Measurements from ENCODE around the gene NAA25. TPM values are rescaled to one million over a fixed set of nuclear protein-coding genes. Genes with fewer than 3 reads are reported as not detected.

NAA25 gene
- total RNA-seq, 1 donor from 2014 or later, result 62.1 TPM

- no peak overlapping the region for H3K27ac Mint-ChIP-seq
- H3K27me3 Mint-ChIP-seq, result no peaks in the 10 kb centered on the region
- H3K9me3 Mint-ChIP-seq, result no peaks in the 10 kb centered on the region
- H3K36me3 Mint-ChIP-seq (ENCODE audit: low read depth), result peaks cover 7% of the 10 kb centered on the region
- no peak overlapping the region for H3K4me3 Mint-ChIP-seq
- DNase-seq, result no peak
- intact Hi-C loops (cut with micrococcal nuclease), result no loop called here
- peaks cover 10% of the 10 kb centered on the region for H3K4me1 Mint-ChIP-seq
Observed at GRCh38 chr12:111980598-111980997, 128.0 kb downstream of the NAA25 start.

GRCh38 chr12:111978545-111978944 is 130.0 kb downstream of the NAA25 start:
- Mint-ChIP-seq H3K4me3 (no peak overlapping the region), H3K27ac (no peak overlapping the region), H3K36me3 (ENCODE audit: low read depth) (peaks cover 8% of the 10 kb centered on the region), H3K27me3 (no peaks in the 10 kb centered on the region), H3K9me3 (no peaks in the 10 kb centered on the region), H3K4me1 (peaks cover 10% of the 10 kb centered on the region)
- DNase-seq, result no peak
- intact Hi-C loops (cut with micrococcal nuclease), result no loop called here

GRCh38 chr12:111976860-111977259 is 131.7 kb downstream of the NAA25 start:
- no peak for DNase-seq
- no peak overlapping the region for H3K27ac Mint-ChIP-seq
- H3K27me3 Mint-ChIP-seq, result no peaks in the 10 kb centered on the region
- H3K4me1 Mint-ChIP-seq, result peaks cover 10% of the 10 kb centered on the region
- H3K9me3 Mint-ChIP-seq, result no peaks in the 10 kb centered on the region
- peaks cover 15% of the 10 kb centered on the region for H3K36me3 Mint-ChIP-seq (ENCODE audit: low read depth)
- H3K4me3 Mint-ChIP-seq, result no peak overlapping the region
- intact Hi-C loops (cut with micrococcal nuclease), result no loop called here

Other genes starting within 250 kb of the NAA25 start
- gene TMEM116, start 95.6 kb downstream of the NAA25 start, total RNA-seq, result 9.7 and 11.1 TPM in 2 replicates
- gene ERP29, start 95.4 kb downstream of the NAA25 start, total RNA-seq, result 56.6 and 60.9 TPM in 2 replicates
- gene TRAFD1, start 16.8 kb upstream of the NAA25 start, total RNA-seq, result 45.6 and 48.3 TPM in 2 replicates